ENCODE data around the gene KRTAP10-8.

Gene KRTAP10-8

DNA sequence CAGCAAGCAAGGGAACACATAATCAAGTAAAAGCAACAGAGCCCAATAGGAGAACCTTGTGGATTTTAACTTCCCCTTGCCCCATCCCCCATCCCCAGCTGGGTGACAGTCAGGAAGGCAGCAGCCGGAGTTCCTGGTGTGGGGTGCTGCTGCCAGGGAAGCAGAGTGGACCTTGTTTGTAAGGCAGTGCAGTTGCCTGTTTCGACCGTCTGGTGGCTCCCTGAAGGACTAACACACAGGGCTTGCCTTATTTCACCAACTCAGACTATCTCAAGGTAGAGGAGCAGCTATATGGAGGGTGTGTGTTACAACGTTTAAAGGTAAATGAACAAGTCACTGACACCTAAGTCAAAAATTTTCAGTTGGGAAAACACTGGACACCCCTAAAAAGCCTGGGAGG, 6.6 kb downstream of the KRTAP10-8 start:
- Histone ChIP-seq H3K18ac (ENCODE audit: low read length) (no peak overlapping the region), H2BK12ac (ENCODE audit: low read length) (no peak overlapping the region)
- no peak for DNase-seq (ENCODE audit: low spot score)

DNA sequence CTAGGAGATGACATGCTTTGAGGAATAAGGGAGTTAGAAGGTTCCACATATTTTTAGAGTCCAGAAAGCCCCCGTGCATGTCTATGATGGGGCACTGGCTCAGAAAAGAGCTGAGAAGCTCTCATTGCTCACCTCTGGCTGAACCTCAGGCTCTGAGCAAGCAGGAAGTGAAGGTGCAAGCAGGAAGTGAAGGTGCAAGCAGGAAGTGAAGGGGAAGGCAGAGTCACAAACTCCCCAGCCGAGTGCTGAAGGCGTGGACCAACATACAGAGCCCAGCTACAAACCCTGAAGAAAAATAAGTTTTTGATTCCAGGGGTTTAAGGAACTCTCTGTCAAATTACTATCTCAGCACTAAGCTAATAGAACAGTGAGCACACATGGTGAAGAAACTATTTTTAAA, 7.0 kb downstream of the KRTAP10-8 start:
- Histone ChIP-seq H3K14ac (ENCODE audit: low read length) (no peak overlapping the region), H2AK5ac (ENCODE audit: low read depth, low read length) (no peak overlapping the region), H3K4me1 (ENCODE audit: control insufficient read depth in 2 of 2, insufficient read depth in 1 of 2, low read depth in 1 of 2, low read length in 2 of 2) (no peaks in the 10 kb centered on the region), H4K8ac (ENCODE audit: low read depth, low read length) (no peak overlapping the region), H2BK12ac (ENCODE audit: low read length) (no peak overlapping the region), H3K4me2 (ENCODE audit: insufficient read depth, low read length, poor library complexity, severe bottlenecking) (no peak overlapping the region), H3K79me1 (ENCODE audit: low read depth, low read length) (no peaks in the 10 kb centered on the region), H3K27ac (replicated peaks; ENCODE audit: low read length) (no peak overlapping the region), H3K9ac (ENCODE audit: low read depth, low read length, poor library complexity) (no peak overlapping the region), H3K4me3 (ENCODE audit: low read length in 2 of 2) (no peak overlapping the region), H2BK15ac (ENCODE audit: low read length) (no peak overlapping the region), H2BK5ac (ENCODE audit: low read length) (no peak overlapping the region), H4K91ac (ENCODE audit: low read depth, low read length, poor library complexity) (no peak overlapping the region), H3K36me3 (replicated peaks in 1 of 2; ENCODE audit: control insufficient read depth in 2 of 2, insufficient read depth in 2 of 2, low read length in 2 of 2) (no peaks in the 10 kb centered on the region), H3K9me3 (replicated peaks in 1 of 2; ENCODE audit: control insufficient read depth in 2 of 2, insufficient read depth in 1 of 2, low read depth in 1 of 2, low read length in 2 of 2) (peaks cover 5% of the 10 kb centered on the region in 2 donors), H3K23ac (ENCODE audit: low read depth, low read length, poor library complexity) (no peak overlapping the region), H3K18ac (ENCODE audit: low read length) (no peak overlapping the region), H2BK120ac (ENCODE audit: low read depth, low read length) (no peak overlapping the region), H2AFZ (ENCODE audit: low read length) (no peak overlapping the region), H3K27me3 (ENCODE audit: control insufficient read depth in 3 of 3, insufficient read depth in 3 of 3, low read depth in 1 of 3, low read length in 3 of 3) (no peaks in the 10 kb centered on the region), H3K4ac (ENCODE audit: low read length) (no peak overlapping the region)
- no peak for DNase-seq (ENCODE audit: low spot score)
- WGBS, 2 donors (ENCODE audit: extremely low coverage in 2 of 2, insufficient read length in 2 of 2, insufficient replicate concordance in 1 of 2), result no CpG with 5 or more reads among the region's 3 CpGs

More for the DNA sequence above, 6.6 kb downstream of the KRTAP10-8 start:
- Histone ChIP-seq H3K27me3 (ENCODE audit: control insufficient read depth in 3 of 3, insufficient read depth in 3 of 3, low read depth in 1 of 3, low read length in 3 of 3) (no peaks in the 10 kb centered on the region), H3K4me3 (ENCODE audit: low read length in 2 of 2) (no peak overlapping the region), H3K14ac (ENCODE audit: low read length) (no peak overlapping the region), H2BK5ac (ENCODE audit: low read length) (no peak overlapping the region), H2BK15ac (ENCODE audit: low read length) (no peak overlapping the region), H3K9me3 (replicated peaks in 1 of 2; ENCODE audit: control insufficient read depth in 2 of 2, insufficient read depth in 1 of 2, low read depth in 1 of 2, low read length in 2 of 2) (peaks cover 5% of the 10 kb centered on the region in 2 donors), H3K36me3 (replicated peaks in 1 of 2; ENCODE audit: control insufficient read depth in 2 of 2, insufficient read depth in 2 of 2, low read length in 2 of 2) (no peaks in the 10 kb centered on the region), H3K4me1 (ENCODE audit: control insufficient read depth in 2 of 2, insufficient read depth in 1 of 2, low read depth in 1 of 2, low read length in 2 of 2) (no peaks in the 10 kb centered on the region), H3K4ac (ENCODE audit: low read length) (no peak overlapping the region), H4K8ac (ENCODE audit: low read depth, low read length) (no peak overlapping the region), H3K79me1 (ENCODE audit: low read depth, low read length) (no peaks in the 10 kb centered on the region), H3K27ac (replicated peaks; ENCODE audit: low read length) (no peak overlapping the region), H4K91ac (ENCODE audit: low read depth, low read length, poor library complexity) (no peak overlapping the region), H3K9ac (ENCODE audit: low read depth, low read length, poor library complexity) (no peak overlapping the region), H2AK5ac (ENCODE audit: low read depth, low read length) (no peak overlapping the region), H3K23ac (ENCODE audit: low read depth, low read length, poor library complexity) (no peak overlapping the region), H2BK120ac (ENCODE audit: low read depth, low read length) (no peak overlapping the region), H2AFZ (ENCODE audit: low read length) (no peak overlapping the region), H3K4me2 (ENCODE audit: insufficient read depth, low read length, poor library complexity, severe bottlenecking) (no peak overlapping the region)
- no CpG with 5 or more reads among the region's 4 CpGs for WGBS, 2 donors (ENCODE audit: extremely low coverage in 2 of 2, insufficient read length in 2 of 2, insufficient replicate concordance in 1 of 2)

DNA sequence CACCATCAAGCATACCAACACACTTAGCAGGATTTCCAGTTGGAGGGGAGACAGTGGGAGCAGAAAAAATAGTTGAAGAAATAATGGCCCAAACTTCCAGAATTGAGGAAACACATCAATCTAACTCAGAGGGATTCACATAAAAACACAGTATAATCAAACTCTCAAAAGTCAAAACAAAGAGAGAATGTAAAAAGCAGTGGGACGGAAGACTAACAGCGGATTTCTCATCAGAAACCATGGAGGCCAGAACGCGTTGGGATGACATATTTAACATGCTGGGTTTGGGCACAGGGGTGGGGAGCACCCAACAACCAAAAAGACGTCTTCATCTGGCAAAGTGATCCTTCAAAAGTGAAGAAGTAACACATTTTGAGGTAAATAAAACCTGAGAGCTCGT, 8.0 kb downstream of the KRTAP10-8 start:
- Histone ChIP-seq H3K14ac (ENCODE audit: low read length) (no peak overlapping the region), H3K18ac (ENCODE audit: low read length) (no peak overlapping the region), H3K4me2 (ENCODE audit: insufficient read depth, low read length, poor library complexity, severe bottlenecking) (no peak overlapping the region), H2BK12ac (ENCODE audit: low read length) (no peak overlapping the region), H2BK15ac (ENCODE audit: low read length) (no peak overlapping the region), H3K36me3 (replicated peaks in 1 of 2; ENCODE audit: control insufficient read depth in 2 of 2, insufficient read depth in 2 of 2, low read length in 2 of 2) (no peaks in the 10 kb centered on the region), H2AK5ac (ENCODE audit: low read depth, low read length) (no peak overlapping the region), H4K8ac (ENCODE audit: low read depth, low read length) (no peak overlapping the region), H3K23ac (ENCODE audit: low read depth, low read length, poor library complexity) (no peak overlapping the region), H3K4me3 (ENCODE audit: low read length in 2 of 2) (no peak overlapping the region), H3K9me3 (replicated peaks in 1 of 2; ENCODE audit: control insufficient read depth in 2 of 2, insufficient read depth in 1 of 2, low read depth in 1 of 2, low read length in 2 of 2) (peaks cover 8 to 9% of the 10 kb centered on the region in 2 donors), H4K91ac (ENCODE audit: low read depth, low read length, poor library complexity) (no peak overlapping the region), H2AFZ (ENCODE audit: low read length) (no peak overlapping the region), H3K4me1 (ENCODE audit: control insufficient read depth in 2 of 2, insufficient read depth in 1 of 2, low read depth in 1 of 2, low read length in 2 of 2) (no peaks in the 10 kb centered on the region), H2BK120ac (ENCODE audit: low read depth, low read length) (no peak overlapping the region), H3K4ac (ENCODE audit: low read length) (no peak overlapping the region), H3K9ac (ENCODE audit: low read depth, low read length, poor library complexity) (no peak overlapping the region), H3K27ac (replicated peaks; ENCODE audit: low read length) (no peak overlapping the region), H3K79me1 (ENCODE audit: low read depth, low read length) (no peaks in the 10 kb centered on the region), H3K27me3 (ENCODE audit: control insufficient read depth in 3 of 3, insufficient read depth in 3 of 3, low read depth in 1 of 3, low read length in 3 of 3) (no peaks in the 10 kb centered on the region), H2BK5ac (ENCODE audit: low read length) (no peak overlapping the region)
- no CpG with 5 or more reads among the region's 6 CpGs for WGBS, 2 donors (ENCODE audit: extremely low coverage in 2 of 2, insufficient read length in 2 of 2, insufficient replicate concordance in 1 of 2)
- no peak for DNase-seq (ENCODE audit: low spot score)

DNA sequence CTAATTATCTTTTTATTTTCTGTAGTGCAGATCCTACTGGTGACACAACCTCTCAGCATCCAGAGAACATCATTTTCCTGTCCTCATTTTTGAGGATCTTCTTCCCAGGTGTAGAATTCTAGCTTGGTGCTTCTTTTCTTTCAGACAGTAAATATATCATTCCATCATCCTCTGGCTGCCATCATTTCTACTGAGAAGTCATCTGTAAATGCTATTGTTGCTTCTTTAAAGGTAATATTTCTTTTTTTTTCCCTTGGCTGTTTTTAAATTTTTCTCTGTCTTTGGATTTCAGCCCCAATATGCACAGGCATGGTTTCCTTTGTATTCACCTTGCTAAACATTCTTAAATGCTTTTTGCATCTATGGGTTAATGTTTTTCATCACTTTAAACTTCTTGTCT, 11.7 kb downstream of the KRTAP10-8 start:
- Histone ChIP-seq H4K91ac (ENCODE audit: low read depth, low read length, poor library complexity) (no peak overlapping the region), H3K23ac (ENCODE audit: low read depth, low read length, poor library complexity) (no peak overlapping the region), H2BK12ac (ENCODE audit: low read length) (no peak overlapping the region), H3K9me3 (replicated peaks in 1 of 2; ENCODE audit: control insufficient read depth in 2 of 2, insufficient read depth in 1 of 2, low read depth in 1 of 2, low read length in 2 of 2) (peaks cover 8 to 10% of the 10 kb centered on the region in 2 donors), H2BK15ac (ENCODE audit: low read length) (no peak overlapping the region), H3K4me1 (ENCODE audit: control insufficient read depth in 2 of 2, insufficient read depth in 1 of 2, low read depth in 1 of 2, low read length in 2 of 2) (no peaks in the 10 kb centered on the region), H2AFZ (ENCODE audit: low read length) (no peak overlapping the region), H3K14ac (ENCODE audit: low read length) (no peak overlapping the region), H3K4ac (ENCODE audit: low read length) (no peak overlapping the region), H3K36me3 (replicated peaks in 1 of 2; ENCODE audit: control insufficient read depth in 2 of 2, insufficient read depth in 2 of 2, low read length in 2 of 2) (no peaks in the 10 kb centered on the region), H2AK5ac (ENCODE audit: low read depth, low read length) (no peak overlapping the region), H3K27me3 (ENCODE audit: control insufficient read depth in 3 of 3, insufficient read depth in 3 of 3, low read depth in 1 of 3, low read length in 3 of 3) (no peaks in the 10 kb centered on the region), H2BK5ac (ENCODE audit: low read length) (no peak overlapping the region), H3K27ac (replicated peaks; ENCODE audit: low read length) (no peak overlapping the region), H3K4me2 (ENCODE audit: insufficient read depth, low read length, poor library complexity, severe bottlenecking) (no peak overlapping the region), H3K4me3 (ENCODE audit: low read length in 2 of 2) (no peak overlapping the region), H4K8ac (ENCODE audit: low read depth, low read length) (no peak overlapping the region), H2BK120ac (ENCODE audit: low read depth, low read length) (no peak overlapping the region), H3K9ac (ENCODE audit: low read depth, low read length, poor library complexity) (no peak overlapping the region), H3K18ac (ENCODE audit: low read length) (no peak overlapping the region), H3K79me1 (ENCODE audit: low read depth, low read length) (no peaks in the 10 kb centered on the region)
- no peak for DNase-seq (ENCODE audit: low spot score)
